NCI-H2171 (cell line): Measurements from ENCODE around the gene TMC6.
"Not testable (repeated sequence)": the region's sequence is repeated elsewhere in the genome, so short reads cannot be mapped to it uniquely, and the experiment has no call there.

Source experiments
- DNase-seq: peaks from one replicate; lab custom pipeline; 2025; lab: John Stamatoyannopoulos, UW

The TMC6 gene

GRCh38 chr17:78124081-78124835 lies 4.3 kb downstream of the TMC6 start:
- DNase-seq, result no peak

GRCh38 chr17:78123258-78123929 lies 5.2 kb downstream of the TMC6 start:
- no peak for DNase-seq

GRCh38 chr17:78122931-78123249 lies 5.7 kb downstream of the TMC6 start:
- DNase-seq, result no peak

GRCh38 chr17:78122216-78122930 lies 6.2 kb downstream of the TMC6 start:
- no peak for DNase-seq

GRCh38 chr17:78121801-78122215 lies 6.7 kb downstream of the TMC6 start:
- DNase-seq, result no peak

- no peak for DNase-seq
Observed at GRCh38 chr17:78120971-78121800, 7.4 kb downstream of the TMC6 start.

- no peak for DNase-seq
Observed at GRCh38 chr17:78120537-78120936, 8.0 kb downstream of the TMC6 start.

GRCh38 chr17:78118801-78119241 lies 9.7 kb downstream of the TMC6 start:
- DNase-seq, result no peak

- peak; percentile 38 for DNase-seq
Observed at GRCh38 chr17:78117027-78117981, 11.3 kb downstream of the TMC6 start.

- DNase-seq, result no peak
Observed at GRCh38 chr17:78116411-78116810, 12.1 kb downstream of the TMC6 start.

- DNase-seq, result not testable (repeated sequence)
Observed at GRCh38 chr17:78115803-78116202, 12.8 kb downstream of the TMC6 start.

GRCh38 chr17:78114831-78115723 lies 13.5 kb downstream of the TMC6 start:
- DNase-seq, result no peak

GRCh38 chr17:78113804-78114785 lies 14.5 kb downstream of the TMC6 start:
- no peak for DNase-seq

GRCh38 chr17:78112518-78113471 lies 15.8 kb downstream of the TMC6 start:
- no peak for DNase-seq

GRCh38 chr17:78111727-78112517 lies 16.6 kb downstream of the TMC6 start:
- no peak for DNase-seq

GRCh38 chr17:78111016-78111726 lies 17.4 kb downstream of the TMC6 start:
- no peak for DNase-seq
